ENCODE results near the gene UFM1.
"Not testable (repeated sequence)": the region's sequence is repeated elsewhere in the genome, so short reads cannot be mapped to it uniquely, and the experiment has no call there.

UFM1 gene

DNA sequence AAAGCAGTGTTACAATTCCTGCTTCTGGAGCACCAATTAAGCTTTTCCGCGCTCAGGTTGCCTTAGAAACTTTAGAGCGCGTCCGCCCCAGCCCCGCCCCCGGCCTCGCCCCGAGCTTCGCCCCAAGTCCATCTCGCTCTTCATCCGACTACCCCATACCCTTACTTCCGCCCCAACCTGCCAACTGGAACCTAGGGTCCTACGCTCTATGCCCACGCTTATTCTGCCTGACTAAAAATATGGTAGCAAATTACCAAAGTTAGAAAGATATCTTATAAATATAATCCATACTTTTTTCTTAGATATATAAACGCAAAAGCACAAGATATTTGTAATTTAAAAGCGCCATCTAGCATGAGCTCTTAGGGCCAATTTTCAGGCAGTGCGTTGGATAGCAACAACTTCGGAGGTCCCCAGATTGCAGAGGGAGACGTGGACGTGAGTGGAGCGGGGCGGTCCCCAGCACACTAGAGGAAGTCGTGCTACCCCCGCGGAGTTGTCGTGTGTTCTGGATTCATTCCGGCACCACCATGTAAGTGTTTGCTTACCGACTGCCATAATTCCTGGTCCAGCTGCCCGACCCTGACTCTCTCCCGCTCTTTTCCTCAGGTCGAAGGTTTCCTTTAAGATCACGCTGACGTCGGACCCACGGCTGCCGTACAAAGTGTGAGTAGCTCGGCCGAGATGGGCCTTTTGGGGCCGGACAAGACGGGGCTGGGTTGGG, at the start of gene UFM1:
TSS of gene UFM1 (plus strand) at position 462 of the 724 bp plus-strand sequence. CDS start at position 531, 69 bp downstream.
- DNase-seq: peak; percentile 84

DNA sequence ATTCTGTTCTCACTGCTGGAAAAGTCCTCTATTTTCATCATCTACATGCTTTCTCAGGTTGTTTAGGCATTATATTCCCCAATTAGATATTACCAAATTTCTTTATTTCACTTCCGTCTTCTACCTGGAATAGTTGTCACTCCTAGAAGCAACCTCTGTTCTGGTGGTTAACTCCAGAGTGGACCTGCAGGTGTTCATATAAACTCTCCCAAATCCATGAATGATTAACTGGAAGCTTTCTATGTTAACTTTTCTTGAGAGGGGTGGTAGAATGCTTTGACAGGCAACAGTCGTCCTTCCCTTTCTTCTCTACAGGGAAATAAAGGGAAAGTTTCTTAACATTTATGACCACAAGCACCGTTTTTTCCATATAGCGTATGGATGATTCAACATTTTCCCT, 48.4 kb upstream of the UFM1 start:
- DNase-seq: no peak

DNA sequence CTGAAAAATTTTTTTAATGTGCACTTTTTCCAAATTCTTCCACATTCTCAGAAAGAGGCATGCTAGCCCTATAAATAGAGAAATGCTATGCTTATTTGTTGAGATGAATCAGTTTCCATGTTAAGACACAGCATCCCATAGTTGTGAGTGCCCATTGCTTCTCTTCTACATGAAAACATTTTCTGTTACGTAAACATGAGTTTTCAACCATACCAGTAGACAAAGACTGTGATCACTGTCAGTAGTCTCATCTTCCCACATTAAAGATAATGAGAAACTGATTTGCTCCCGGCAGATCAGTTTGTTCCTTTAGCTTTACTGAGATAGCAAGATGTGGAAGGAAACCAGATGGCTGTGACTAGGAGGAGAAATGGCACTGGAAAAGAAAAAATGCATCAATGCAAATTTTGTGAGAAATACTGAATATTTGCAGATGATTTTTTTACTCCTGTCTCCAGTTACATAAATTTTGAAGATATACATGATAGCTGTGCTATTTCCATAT, 45.8 kb upstream of the UFM1 start:
- DNase-seq: no peak

DNA sequence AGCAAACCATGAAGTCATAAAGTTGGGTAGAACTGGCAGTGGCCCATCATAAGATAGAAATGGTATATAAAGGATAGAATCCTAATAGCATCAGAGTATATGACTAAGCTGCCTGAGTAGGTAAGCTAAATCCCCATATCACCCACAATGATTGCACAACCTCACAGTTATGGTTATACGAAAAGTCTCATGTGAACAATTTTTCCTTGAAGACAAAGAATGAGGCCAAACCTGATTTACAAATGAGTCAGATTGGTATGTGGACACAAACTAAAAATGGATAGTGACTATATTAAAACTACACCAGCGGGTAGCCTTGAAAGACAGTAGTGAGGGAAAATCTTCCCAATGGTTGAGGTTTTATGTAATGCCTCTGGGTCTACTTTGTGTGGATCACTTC, 40.9 kb upstream of the UFM1 start:
- DNase-seq: no peak

GRCh38 chr13:38309397-38309796, 40.3 kb upstream of the UFM1 start:
- no peak for DNase-seq

DNA sequence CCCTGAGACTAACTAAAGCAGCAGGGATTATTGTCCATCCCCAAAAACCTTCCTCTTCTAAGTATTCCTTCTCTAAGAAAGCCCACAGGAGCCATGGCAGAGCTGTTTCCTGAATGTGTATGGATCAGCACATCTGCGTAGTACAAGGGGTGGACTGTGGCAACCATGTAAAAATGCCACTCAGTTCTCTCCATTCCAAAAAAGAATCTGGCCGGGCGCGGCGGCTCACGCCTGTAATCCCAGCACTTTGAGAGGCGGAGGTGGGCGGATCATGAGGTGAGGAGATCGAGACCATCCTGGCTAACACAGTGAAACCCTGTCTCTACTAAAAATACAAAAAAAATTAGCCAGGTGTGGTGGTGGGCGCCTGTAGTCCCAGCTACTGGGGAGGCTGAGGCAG, 38.5 kb upstream of the UFM1 start:
- DNase-seq: not testable (repeated sequence)

DNA sequence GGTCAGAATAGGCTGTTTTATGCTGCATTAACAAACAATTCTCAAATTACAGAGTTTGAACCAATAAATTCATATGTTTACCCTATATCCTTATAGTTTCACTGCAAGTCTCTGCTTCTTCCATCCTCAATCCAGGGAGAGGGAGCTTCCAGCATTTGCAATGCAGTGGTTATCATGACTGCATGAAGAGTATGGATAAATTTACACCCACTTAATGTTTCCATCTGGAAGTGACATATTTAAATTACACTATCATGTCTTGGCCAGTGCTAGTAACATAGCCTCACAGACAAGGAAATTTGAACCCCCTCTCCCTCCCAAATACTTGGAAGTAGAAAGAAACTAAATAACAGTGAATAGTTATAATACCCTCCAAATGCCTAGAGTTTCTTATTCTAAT, 33.5 kb upstream of the UFM1 start:
- no peak for DNase-seq

- no peak for DNase-seq
These were observed 28.0 kb upstream of the UFM1 start for GRCh38 chr13:38321654-38322053.

- no peak for DNase-seq
These were observed 24.2 kb upstream of the UFM1 start for GRCh38 chr13:38325426-38325825.

GRCh38 chr13:38328699-38329098, 21.0 kb upstream of the UFM1 start:
- no peak for DNase-seq

- DNase-seq: no peak
These were observed 14.8 kb upstream of the UFM1 start for GRCh38 chr13:38334845-38335244.

GRCh38 chr13:38338089-38338488, 11.6 kb upstream of the UFM1 start:
- no peak for DNase-seq

DNA sequence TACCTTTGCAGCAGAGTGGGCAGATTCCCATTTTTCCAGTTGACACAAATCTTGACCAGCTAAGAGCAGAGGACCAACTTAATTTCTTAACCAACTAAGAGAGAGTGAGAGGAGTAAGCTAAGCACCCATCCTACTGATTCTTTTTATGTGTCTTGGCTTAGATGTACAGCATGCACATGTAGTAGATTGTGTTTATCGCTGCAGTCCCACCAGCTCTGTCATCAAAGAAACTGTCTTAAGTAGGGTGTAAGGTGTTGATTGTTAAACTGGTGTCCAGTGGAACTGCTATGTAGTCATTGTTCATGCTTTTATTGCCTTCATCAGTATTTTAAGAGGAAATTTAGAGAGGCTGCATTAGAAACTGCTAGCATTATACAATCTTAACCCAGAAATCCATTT, 9.0 kb upstream of the UFM1 start:
- DNase-seq: no peak

- no peak for DNase-seq
These were observed 8.4 kb upstream of the UFM1 start for GRCh38 chr13:38341149-38341692.

GRCh38 chr13:38346764-38347163, 2.9 kb upstream of the UFM1 start:
- DNase-seq: no peak

DNA sequence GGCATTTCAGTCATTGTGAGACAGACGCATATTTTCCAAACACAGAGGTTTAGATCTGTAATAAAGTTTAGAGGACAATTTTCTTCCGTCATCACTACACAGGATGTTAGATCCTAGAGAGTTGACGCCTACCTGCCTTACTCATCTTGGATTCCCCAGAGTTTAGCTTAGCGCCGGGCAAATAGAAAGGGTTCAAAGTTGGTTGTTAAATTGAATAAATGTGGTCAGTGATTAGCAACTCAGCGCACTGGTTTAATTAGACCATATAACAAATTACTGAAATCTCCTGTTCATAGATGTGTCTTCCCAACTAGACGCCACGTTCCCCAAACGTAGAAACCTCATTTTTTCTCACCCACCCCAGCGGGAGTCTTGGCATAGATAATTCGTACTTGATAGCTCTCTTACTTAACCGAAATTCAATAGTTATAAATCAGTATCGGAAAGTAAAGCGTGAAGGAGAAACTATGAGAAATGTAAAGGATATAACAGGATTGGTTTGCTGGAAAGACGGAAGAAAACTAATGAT, 726 bp upstream of the UFM1 start:
- DNase-seq: no peak

- no peak for DNase-seq
These were observed 515 bp downstream of the UFM1 start for GRCh38 chr13:38350114-38350617.

DNA sequence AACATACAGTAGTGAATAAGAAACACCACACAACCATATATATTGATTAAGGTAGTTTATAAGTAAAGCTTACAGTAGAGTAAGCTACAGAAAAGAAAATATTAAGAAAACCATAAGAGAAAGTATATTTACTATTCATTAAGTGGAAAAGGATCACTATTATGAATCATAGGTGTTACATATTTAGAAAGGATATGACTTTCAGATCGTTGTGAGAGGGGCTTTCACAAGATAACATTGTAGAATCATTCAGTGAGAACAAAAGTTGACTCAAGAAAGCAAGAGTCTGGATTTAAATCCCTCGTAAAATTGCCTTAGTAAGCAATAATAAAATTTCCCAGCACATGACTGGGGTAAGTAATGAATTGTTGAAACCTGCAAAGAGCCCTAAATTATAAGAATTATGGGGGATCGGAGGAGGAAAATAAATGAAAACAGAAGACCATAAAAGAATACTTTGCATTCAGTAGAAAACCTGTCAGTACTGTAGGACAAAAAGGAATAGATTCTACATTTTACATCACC, 6.0 kb downstream of the UFM1 start:
- DNase-seq: no peak

- no peak for DNase-seq
These were observed 9.0 kb downstream of the UFM1 start for GRCh38 chr13:38358684-38359083.

DNA sequence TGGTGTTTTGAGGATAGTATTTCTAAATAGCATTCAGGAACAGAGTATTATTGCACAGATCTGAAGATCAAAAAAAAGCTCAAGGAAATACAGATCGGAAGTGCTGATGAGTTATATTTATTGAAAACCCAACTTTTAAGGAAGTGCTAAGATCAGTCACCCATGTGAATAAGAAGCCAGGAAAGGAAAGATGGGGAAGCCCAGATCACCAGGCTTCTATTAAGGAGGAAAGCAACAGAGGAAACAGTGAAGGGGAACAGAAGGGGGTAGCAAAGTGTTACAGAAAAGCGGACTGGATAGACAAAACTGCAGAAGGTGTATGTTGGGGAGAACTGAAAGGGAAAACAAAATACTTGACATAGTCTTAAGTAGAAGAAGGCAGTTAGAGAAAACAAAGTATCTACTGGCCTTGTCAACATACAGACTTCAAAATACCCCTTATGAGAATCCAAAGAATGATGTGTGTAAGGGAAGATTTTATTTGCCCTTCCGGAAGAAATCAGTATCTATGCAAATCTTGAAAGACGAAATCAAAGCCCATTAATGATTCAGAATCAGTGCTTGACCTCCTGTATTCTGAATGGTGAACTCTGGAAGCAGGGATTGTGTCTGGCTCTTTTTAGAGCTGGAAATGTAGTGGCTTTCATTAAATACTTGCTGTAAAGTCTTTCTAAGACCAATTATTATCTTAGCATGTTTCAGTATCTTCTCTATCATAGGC, 12.1 kb downstream of the UFM1 start:
- DNase-seq: no peak

DNA sequence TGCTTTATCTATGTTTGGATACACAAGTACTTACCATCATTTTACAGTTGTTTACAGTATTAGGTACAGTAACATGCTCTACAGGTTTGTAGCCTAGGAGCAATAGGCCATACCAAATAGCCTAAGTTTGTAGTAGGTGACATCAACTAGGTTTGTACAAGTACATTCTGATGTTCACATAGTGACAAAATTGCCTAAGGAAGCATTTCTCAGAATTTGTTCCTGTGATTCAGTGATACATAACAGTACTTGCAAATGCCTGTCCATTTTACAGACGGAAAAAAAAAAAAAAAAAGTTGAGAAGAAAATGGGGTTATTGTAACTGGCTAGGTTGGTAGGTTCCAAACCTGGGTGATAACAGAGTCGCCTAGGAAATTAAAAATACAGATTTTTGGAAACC, 13.6 kb downstream of the UFM1 start:
- no peak for DNase-seq

DNA sequence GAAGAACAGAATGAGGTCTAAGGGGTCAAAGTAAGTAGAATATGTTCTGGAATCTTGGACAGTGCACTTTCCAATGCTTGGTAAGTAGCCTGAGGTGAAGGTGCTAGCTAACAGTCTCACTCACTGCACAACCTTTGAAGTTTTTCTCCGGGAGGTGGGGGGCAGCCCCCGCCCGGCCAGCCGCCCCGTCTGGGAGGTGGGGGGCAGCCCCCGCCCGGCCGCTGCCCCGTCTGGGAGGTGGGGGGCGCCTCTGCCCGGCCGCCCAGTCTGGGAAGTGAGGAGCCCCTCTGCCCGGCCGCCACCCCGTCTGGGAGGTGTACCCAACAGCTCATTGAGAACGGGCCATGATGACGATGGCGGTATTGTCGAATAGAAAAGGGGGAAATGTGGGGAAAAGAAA, 14.1 kb downstream of the UFM1 start:
- not testable (repeated sequence) for DNase-seq

- DNase-seq: no peak
These were observed 16.0 kb downstream of the UFM1 start for GRCh38 chr13:38365661-38366060.
